Kidney tubule cell (primary cell): ENCODE measurements around the gene UNC45B.
"Not testable (repeated sequence)": the region's sequence is repeated elsewhere in the genome, so short reads cannot be mapped to it uniquely, and the experiment has no call there.

ENCODE experiments used
- DNase-seq: peaks from one replicate; pipeline ENCODE4 v3.0.0-alpha.2; 2018; ENCODE audit warnings: low spot score

Gene UNC45B

DNA sequence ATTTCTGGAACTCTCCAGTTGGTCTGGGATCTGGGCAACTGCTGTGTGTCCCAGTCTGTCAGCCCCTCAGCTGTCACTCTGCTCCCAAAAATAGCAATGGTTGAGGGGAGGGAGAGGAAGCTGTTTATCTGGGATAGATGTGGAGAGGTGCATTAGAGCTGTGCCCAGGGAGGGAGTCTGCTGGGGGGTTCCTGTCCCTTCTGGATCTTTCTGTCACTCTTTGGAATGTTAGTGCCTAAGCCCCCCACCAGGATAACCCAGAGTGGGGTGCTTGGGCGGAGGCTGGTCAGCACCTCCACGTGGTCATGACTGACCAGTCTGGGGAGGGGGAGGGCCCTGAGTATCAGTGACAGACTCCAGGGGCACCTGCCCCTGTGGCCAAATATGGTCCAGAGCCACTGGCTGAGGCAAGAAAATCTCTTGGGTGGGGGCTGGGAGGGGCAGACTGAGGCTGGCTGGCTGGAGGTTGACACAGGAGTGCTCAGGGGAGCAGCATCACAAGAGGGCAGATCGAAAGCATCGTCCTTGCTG, at the start of gene UNC45B:
TSS of gene UNC45B (plus strand) at position 443 of the 531 bp plus-strand sequence. CDS start 447 bp downstream, outside the sequence.
- DNase-seq = no peak

GRCh38 chr17:35099908-35100307, 47.7 kb upstream of the UNC45B start:
- DNase-seq = no peak

GRCh38 chr17:35101036-35101435, 46.6 kb upstream of the UNC45B start:
- no peak for DNase-seq

DNA sequence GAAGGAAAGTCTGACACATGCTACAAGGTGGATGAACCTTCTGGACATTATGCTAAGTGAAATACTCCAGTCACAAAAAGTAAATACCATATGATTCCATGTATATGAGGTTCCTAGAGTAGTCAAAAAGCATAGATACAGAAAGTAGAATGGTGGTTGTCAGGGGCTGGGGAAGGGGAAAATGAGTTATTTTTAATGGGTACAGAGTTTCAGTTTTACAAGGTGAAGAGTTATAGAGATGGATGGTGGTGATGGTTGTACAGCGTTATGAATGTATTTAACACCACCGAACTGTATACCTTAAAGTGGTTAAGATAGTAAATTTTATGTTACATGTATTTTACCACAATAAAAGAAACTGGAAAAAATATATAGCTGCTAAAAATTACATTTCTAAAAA, 45.9 kb upstream of the UNC45B start:
- DNase-seq = no peak

- peak; percentile 78 for DNase-seq
These were observed 44.3 kb upstream of the UNC45B start for GRCh38 chr17:35103271-35103670.

DNA sequence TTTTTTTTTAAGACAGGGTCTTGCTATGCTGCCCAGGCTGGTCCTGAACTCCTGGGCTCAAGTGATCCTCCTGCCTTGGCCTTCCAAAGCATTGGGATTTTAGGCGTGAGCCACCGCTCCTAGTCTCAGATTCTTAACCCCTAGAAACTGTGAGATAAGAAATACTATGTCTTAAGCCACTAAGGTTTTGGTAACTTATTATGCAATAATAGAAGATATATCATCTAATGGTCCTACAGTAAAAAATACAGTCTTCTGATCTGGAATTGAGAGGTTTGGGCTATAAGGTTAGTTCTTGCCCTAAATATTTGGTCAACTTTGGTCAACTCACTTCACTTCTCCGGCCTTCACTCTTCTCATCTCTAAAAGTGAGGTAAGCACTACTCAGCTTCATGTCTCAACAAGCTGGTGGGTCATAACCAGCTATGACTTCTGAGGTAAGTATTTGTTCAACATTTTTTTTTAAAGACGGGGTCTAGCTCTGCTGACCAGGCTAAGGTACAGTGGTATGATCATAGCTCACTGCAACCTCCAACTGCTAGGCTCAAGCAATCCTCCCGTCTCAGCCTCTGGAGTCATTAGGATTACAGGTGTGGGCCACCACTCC, 42.7 kb upstream of the UNC45B start:
- no peak for DNase-seq

GRCh38 chr17:35110791-35111190, 36.8 kb upstream of the UNC45B start:
- not testable (repeated sequence) for DNase-seq

DNA sequence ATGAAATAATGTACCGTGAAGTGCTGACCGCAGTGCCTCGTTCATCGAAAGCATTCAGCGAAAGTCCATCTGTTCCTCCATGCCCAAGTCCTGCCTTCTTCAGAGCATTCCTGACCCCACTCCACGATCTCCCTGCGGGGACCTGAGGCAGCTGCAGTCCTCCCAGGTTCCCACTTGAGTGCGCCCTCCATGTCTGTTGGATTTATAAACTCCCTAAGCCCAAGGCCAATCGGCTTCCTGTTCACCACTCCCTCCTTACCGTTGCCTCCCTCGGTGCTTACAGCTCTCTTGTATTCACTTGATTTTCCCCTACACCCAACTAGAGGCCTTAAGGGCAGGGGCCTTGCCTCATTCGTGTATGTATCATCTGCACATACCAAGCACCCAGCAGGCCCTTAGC, 30.8 kb upstream of the UNC45B start:
- DNase-seq = no peak

GRCh38 chr17:35117984-35118383, 29.6 kb upstream of the UNC45B start:
- peak; percentile 55 for DNase-seq

DNA sequence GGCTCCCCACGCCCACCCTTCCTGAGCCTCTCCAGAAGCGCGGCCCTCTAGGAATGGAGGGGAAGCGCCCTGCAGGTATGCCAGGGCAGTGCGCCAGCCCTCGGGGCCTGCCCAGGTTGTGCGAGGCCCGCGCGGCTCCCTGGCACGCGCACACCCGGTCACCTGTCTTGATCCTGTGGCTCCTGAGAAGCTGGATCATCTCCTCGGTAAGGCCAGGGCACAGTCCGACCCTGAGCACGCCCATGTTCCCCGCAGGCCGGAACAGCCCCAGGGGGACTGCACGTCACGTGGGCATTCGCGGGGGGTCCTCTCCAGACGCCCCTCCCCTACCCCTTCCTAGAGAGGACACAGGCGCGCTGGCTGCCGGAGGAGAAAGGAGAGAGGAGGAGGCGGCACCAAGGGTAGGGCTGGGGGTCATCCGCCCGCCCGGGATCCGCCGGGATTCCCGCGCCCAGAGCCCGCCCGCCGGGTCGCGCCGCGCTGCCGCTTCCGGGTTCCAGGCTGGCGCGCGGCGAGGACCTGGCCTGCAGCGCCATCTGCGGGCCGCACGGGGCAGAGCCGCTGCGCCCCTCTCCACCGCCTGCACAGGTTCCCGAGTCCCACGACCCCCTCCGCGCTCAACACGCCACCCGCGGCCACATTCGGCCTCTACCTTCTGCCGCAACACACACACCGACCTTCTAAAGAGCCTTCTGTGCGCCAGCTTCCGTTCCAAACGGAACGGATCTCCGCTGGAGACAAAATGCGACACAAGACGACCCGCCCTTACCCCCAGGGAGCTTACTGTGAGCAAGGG, 28.0 kb upstream of the UNC45B start, which contains the start of gene RAD51D:
TSS of gene RAD51D (minus strand) at position 491 of the 796 bp plus-strand sequence. CDS start at position 244, 247 bp downstream.
- peak; percentile 80 for DNase-seq

- no peak for DNase-seq
These were observed 26.3 kb upstream of the UNC45B start, which contains the start of gene FNDC8 for GRCh38 chr17:35121315-35121714. TSS of gene FNDC8 (plus strand) at chr17:35121615. CDS start at chr17:35121694, 79 bp downstream.

- DNase-seq = no peak
These were observed 19.7 kb upstream of the UNC45B start for GRCh38 chr17:35127751-35128514.

DNA sequence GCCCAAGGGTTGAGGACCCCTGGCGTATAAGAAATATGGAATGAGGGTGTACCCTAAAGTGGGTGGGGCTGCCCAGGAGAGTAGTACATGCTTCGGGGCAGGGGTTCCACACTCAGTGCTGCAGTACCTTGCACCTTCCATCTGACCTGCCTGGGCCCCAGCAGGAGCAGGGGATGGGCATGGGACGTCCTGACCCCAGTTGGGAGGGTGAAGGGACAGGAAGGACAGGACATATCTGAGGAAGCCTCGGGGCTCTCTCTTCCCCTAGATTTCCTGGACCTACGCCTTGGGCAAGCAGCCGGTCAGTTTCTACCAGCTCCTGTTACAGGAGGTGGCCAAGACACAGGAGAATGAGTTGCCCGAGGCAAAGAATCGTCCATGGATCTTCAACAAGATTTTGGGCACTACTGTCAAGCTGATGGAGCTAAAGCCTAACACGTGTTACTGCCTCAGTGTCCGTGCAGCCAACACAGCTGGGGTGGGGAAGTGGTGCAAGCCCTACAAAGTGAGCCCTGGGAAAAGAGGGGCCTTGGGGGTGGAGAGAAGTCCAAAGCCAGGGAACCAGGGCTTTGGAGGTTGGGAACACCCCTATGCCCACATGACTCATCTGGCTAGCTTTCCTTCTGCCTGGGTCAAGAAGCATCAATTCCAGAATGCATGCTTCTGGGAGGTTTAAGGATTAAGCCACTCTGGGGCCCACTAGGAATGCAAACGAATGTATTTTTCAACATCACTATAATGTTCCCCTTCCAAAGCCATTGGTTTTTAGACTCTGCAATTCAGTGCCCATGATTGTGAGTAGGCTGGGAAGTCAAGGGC, 18.3 kb upstream of the UNC45B start:
- no peak for DNase-seq

DNA sequence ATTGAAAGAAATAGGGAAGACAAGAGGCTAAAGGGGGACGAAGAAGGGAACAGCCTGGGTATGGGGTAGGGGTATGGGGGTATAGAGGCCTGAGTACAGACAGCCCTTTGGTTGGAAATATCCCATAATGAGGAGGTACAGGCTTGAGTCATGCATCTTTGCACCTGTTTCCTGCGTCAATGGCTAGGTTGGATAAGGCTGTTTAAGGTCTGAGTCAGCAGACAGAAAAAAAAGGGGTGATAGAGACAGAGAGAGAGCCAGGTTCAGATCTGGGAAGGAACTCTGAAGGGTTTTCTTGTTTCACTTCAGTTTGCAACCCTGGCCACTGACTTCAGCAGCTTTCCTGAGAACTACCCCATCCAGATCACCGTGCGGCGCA, 17.7 kb upstream of the UNC45B start:
- DNase-seq = peak; percentile 27

- no peak for DNase-seq
These were observed 17.2 kb upstream of the UNC45B start for GRCh38 chr17:35130392-35130791.

DNA sequence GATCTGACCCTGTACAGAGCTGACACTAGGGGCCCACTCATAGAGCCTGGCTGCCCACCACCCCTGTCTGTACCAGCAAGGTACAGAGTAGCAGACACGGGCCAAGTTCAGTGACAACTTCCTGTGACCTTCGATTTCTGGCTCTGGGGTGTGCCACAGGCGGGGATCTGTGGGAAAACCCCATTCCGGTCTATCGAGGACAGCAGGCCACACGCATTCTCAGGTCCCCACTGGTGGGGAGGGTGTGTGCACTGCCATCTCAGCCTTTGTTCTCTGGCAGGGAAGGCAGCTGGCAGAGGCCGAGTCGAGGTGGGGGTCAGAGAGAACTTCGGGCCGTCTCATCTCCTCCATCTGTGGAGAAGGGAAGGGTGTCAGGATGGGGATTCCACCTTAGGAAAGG, 15.5 kb upstream of the UNC45B start:
- no peak for DNase-seq

DNA sequence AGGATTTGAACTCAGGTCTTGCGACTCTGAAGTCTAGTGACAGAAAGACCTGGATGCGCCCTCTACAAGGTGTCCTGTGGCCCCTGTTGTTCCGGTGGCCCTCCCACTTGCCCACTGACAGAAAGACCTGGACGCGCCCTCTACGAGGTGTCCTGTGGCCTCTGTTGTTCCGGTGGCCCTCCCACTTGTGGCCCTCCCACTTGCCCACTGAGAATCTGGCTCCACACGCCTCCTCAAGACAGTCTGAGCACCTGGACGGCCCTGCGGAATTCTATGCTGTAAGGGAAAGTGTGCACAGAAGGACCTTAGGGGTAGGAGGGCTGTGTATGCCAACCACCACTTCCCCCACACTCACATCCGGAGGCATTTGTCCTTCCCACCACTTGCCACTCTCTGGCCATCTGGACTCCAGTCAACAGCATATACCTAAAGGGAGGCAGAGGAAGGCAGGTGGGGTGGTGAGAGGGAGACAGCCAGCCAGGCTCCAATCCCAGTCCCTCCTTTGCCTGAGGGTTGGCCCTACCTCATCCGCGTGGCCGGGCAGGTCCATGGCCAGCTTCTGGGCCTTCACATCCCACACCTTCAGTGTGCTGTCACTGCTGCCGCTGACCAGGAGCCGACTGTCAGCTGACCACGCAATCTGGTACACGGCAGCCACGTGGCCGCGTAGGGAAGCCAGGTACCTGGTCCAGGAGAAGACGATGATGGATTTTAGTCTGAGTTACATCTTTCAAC, 14.6 kb upstream of the UNC45B start:
- no peak for DNase-seq

GRCh38 chr17:35135322-35135721, 12.3 kb upstream of the UNC45B start:
- no peak for DNase-seq

GRCh38 chr17:35138218-35138617, 9.4 kb upstream of the UNC45B start:
- DNase-seq = no peak

DNA sequence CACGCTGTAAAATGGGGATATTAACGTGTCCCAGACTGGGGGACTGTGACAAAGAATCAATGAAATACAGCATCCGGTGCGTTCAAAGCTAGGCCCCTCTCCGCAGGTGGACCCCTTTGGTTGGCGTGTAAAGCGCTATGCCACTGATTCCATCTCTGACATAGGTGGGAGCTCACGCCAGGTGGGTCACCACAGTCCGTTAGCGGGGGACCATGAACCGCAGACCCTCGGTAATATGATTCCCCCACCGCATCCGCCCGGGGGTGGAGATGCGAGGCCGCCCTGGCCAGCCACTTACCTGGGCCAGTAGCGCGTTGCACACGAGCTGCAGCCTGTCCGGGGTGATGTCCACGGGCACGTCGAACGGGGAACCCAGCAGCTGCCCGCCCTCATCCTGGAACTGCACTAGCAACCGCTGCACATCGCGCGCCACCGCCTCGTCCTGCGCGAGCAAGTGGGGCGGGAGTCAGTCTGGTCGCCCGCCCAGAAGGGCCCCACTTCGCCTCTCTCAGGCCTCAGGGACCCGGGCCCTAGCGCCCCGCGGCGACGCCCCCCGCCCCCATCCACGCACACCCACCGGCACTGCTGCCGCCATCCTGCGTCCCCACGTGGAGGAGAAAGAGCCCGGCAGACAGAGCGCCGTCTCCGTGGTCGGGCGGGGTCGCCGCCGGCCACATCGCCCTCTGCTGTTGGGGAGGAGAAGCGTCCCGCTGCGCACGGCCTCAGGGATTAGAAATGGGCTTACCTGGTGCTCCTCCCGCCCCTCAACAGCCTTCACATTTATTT, 5.7 kb upstream of the UNC45B start, which contains the start of gene NLE1:
TSS of gene NLE1 (minus strand) at position 623 of the 786 bp plus-strand sequence. CDS start at position 595, 28 bp downstream.
- peak; percentile 83 for DNase-seq
